Hematopoietic multipotent progenitor cell treated with erythropoietin and hydrocortisone succinate and interleukin-3 and kit ligand, for 6 days (in vitro differentiated cells): ENCODE measurements around the gene HSPA12A.
"Not testable (repeated sequence)": the region's sequence is repeated elsewhere in the genome, so short reads cannot be mapped to it uniquely, and the experiment has no call there.

ENCODE experiments used
- DNase-seq: peaks from one replicate; pipeline ENCODE4 v3.0.0-alpha.2; 2015

HSPA12A gene

GRCh38 chr10:116715839-116716377, 26.5 kb downstream of the HSPA12A start:
- no peak for DNase-seq

- DNase-seq = no peak
Observed at GRCh38 chr10:116715341-116715740, 27.0 kb downstream of the HSPA12A start.

- no peak for DNase-seq
Observed at GRCh38 chr10:116713846-116714245, 28.5 kb downstream of the HSPA12A start.

- no peak for DNase-seq
Observed at GRCh38 chr10:116712989-116713543, 29.3 kb downstream of the HSPA12A start.

GRCh38 chr10:116712519-116712918, 29.8 kb downstream of the HSPA12A start:
- DNase-seq = no peak

GRCh38 chr10:116711803-116712202, 30.6 kb downstream of the HSPA12A start:
- DNase-seq = not testable (repeated sequence)

GRCh38 chr10:116710076-116710475, 32.3 kb downstream of the HSPA12A start:
- no peak for DNase-seq

GRCh38 chr10:116708877-116709276, 33.5 kb downstream of the HSPA12A start:
- no peak for DNase-seq

GRCh38 chr10:116708391-116708821, 34.0 kb downstream of the HSPA12A start:
- no peak for DNase-seq

GRCh38 chr10:116707981-116708380, 34.4 kb downstream of the HSPA12A start:
- no peak for DNase-seq

GRCh38 chr10:116706281-116706680, 36.1 kb downstream of the HSPA12A start:
- DNase-seq = no peak

- no peak for DNase-seq
Observed at GRCh38 chr10:116705498-116705897, 36.9 kb downstream of the HSPA12A start.

GRCh38 chr10:116704926-116705325, 37.4 kb downstream of the HSPA12A start:
- no peak for DNase-seq

GRCh38 chr10:116702165-116702564, 40.2 kb downstream of the HSPA12A start:
- no peak for DNase-seq

- DNase-seq = no peak
Observed at GRCh38 chr10:116699471-116700150, 42.8 kb downstream of the HSPA12A start.

GRCh38 chr10:116699049-116699448, 43.3 kb downstream of the HSPA12A start:
- no peak for DNase-seq

- DNase-seq = no peak
Observed at GRCh38 chr10:116698364-116698763, 44.0 kb downstream of the HSPA12A start.

GRCh38 chr10:116697816-116698215, 44.5 kb downstream of the HSPA12A start:
- no peak for DNase-seq

- DNase-seq = no peak
Observed at GRCh38 chr10:116696919-116697318, 45.4 kb downstream of the HSPA12A start.

- DNase-seq = no peak
Observed at GRCh38 chr10:116694927-116695268, 47.5 kb downstream of the HSPA12A start.

- DNase-seq = no peak
Observed at GRCh38 chr10:116694243-116694926, 48.0 kb downstream of the HSPA12A start.

GRCh38 chr10:116692225-116692624, 50.1 kb downstream of the HSPA12A start:
- DNase-seq = no peak

GRCh38 chr10:116691635-116692034, 50.7 kb downstream of the HSPA12A start:
- no peak for DNase-seq
